ENCODE data around the gene ISY1.
"Not testable (repeated sequence)": the region's sequence is repeated elsewhere in the genome, so short reads cannot be mapped to it uniquely, and the experiment has no call there.

ISY1 gene

GRCh38 chr3:129120254-129121004 is 40.4 kb downstream of the ISY1 start:
- DNase-seq (ENCODE audit: insufficient read length, low spot score): peak; percentile 99

GRCh38 chr3:129119365-129120100 is 41.3 kb downstream of the ISY1 start:
- TF ChIP-seq POLR2A (IDR thresholded peaks at IDR 0.05; ENCODE audit: low read depth, low read length): no peak
- DNase-seq (ENCODE audit: insufficient read length, low spot score) (no peak), FAIRE-seq (no peak)

More at GRCh38 chr3:129120254-129121004, 40.4 kb downstream of the ISY1 start:
- peak; percentile 52 for TF ChIP-seq POLR2A (IDR thresholded peaks at IDR 0.05; ENCODE audit: low read depth, low read length)
- peak; percentile 72 for FAIRE-seq

GRCh38 chr3:129118745-129119144 is 42.1 kb downstream of the ISY1 start:
- DNase-seq (ENCODE audit: insufficient read length, low spot score) (no peak), FAIRE-seq (no peak)
- no peak for TF ChIP-seq POLR2A (IDR thresholded peaks at IDR 0.05; ENCODE audit: low read depth, low read length)

GRCh38 chr3:129117134-129117533 is 43.7 kb downstream of the ISY1 start:
- FAIRE-seq: no peak
- no peak for DNase-seq (ENCODE audit: insufficient read length, low spot score)
- no peak for TF ChIP-seq POLR2A (IDR thresholded peaks at IDR 0.05; ENCODE audit: low read depth, low read length)

GRCh38 chr3:129116482-129116946 is 44.3 kb downstream of the ISY1 start:
- FAIRE-seq (no peak), DNase-seq (ENCODE audit: insufficient read length, low spot score) (no peak)
- no peak for TF ChIP-seq POLR2A (IDR thresholded peaks at IDR 0.05; ENCODE audit: low read depth, low read length)

- FAIRE-seq (no peak), DNase-seq (ENCODE audit: insufficient read length, low spot score) (no peak)
- no peak for TF ChIP-seq POLR2A (IDR thresholded peaks at IDR 0.05; ENCODE audit: low read depth, low read length)
These were observed 46.4 kb downstream of the ISY1 start for GRCh38 chr3:129114455-129114854.

- DNase-seq (ENCODE audit: insufficient read length, low spot score): no peak
- TF ChIP-seq POLR2A (IDR thresholded peaks at IDR 0.05; ENCODE audit: low read depth, low read length): no peak
- no peak for FAIRE-seq
These were observed 48.4 kb downstream of the ISY1 start for GRCh38 chr3:129112308-129113052.

- not testable (repeated sequence) for FAIRE-seq; DNase-seq (ENCODE audit: insufficient read length, low spot score)
These were observed 49.6 kb downstream of the ISY1 start for GRCh38 chr3:129111076-129111780.

- no peak for DNase-seq (ENCODE audit: insufficient read length, low spot score)
- no peak for TF ChIP-seq POLR2A (IDR thresholded peaks at IDR 0.05; ENCODE audit: low read depth, low read length)
- FAIRE-seq: no peak
These were observed 53.1 kb downstream of the ISY1 start for GRCh38 chr3:129107793-129108192.

- FAIRE-seq: no peak
- no peak for TF ChIP-seq POLR2A (IDR thresholded peaks at IDR 0.05; ENCODE audit: low read depth, low read length)
- DNase-seq (ENCODE audit: insufficient read length, low spot score): no peak
These were observed 53.8 kb downstream of the ISY1 start for GRCh38 chr3:129106866-129107565.

- no peak for DNase-seq (ENCODE audit: insufficient read length, low spot score)
- TF ChIP-seq POLR2A (IDR thresholded peaks at IDR 0.05; ENCODE audit: low read depth, low read length): no peak
- FAIRE-seq: no peak
These were observed 54.5 kb downstream of the ISY1 start for GRCh38 chr3:129106320-129106719.

- no peak for FAIRE-seq
- DNase-seq (ENCODE audit: insufficient read length, low spot score): no peak
- no peak for TF ChIP-seq POLR2A (IDR thresholded peaks at IDR 0.05; ENCODE audit: low read depth, low read length)
These were observed 55.0 kb downstream of the ISY1 start for GRCh38 chr3:129105862-129106261.

- FAIRE-seq (no peak), DNase-seq (ENCODE audit: insufficient read length, low spot score) (no peak)
These were observed 56.3 kb downstream of the ISY1 start for GRCh38 chr3:129104498-129105079.

More at GRCh38 chr3:129104498-129105079, 56.3 kb downstream of the ISY1 start:
- no peak for TF ChIP-seq POLR2A (IDR thresholded peaks at IDR 0.05; ENCODE audit: low read depth, low read length)
